NCI-H2196 treated with DMSO at 0.1 percent for 48 hours (cell line): ENCODE data around the gene C1orf35.

Experiments used
- DNase-seq: peaks from one replicate; lab custom pipeline; 2025; ENCODE audit not compliant: unreplicated experiment; lab: John Stamatoyannopoulos, UW

Gene C1orf35

DNA sequence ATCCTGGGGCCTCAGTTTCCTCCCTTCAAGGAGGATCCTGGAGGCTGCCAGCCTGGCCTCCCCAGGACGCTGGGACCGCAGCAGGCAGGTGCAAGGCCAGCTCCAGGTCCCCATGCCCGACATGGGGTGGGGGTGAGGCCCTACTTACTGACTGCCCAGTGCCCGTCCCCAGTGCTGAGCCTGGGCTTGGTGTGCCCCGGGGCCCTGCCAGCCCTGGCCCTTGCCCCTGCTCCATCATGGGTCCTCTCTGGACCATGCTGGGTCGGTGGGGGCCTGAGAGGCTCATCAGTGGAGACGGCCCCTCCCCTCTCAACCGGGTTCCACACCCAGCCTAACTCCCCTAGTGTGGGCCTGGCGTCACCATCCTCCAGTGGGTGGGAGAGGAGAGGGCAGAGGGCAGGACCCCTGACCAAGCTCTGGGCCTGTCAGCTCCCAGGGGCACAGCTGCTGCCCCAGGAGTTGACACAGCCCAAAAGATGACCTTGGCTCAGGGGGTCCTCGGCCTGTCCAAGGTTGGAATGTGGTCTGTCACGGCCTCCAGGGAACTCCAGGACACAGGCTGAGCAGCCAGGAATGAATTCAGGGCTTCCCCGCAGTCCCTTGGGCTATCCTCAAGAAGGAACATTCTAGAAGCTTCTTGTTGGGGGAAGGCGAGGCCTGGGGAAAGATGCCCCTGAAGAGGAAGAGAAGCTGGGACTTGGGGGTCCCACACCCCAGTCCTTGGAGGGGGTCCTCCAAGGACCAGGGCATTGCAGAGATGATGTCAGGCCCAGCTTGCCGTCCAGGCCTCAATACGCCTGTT, 38.2 kb downstream of the C1orf35 start:
- DNase-seq: no peak

DNA sequence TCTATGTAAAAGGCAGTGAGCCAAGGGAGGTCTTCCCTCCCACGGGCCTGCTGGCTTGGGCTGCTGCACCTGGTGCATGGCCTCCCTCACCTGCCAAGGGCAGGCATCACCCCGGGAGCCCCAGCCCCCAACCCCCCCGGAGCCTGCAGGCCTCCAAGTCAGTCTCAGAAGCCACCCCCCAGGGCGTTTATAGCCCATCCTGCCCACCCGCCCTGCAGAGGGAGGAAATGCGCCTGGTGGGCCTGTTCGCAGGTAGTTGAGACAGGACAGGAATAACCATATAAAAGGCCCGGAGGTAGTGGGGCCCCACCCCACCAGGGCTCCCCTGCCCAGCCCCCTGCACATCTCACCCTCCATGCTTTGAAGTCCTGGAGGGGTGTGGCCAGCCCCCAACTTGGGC, 38.8 kb downstream of the C1orf35 start:
- DNase-seq: no peak

DNA sequence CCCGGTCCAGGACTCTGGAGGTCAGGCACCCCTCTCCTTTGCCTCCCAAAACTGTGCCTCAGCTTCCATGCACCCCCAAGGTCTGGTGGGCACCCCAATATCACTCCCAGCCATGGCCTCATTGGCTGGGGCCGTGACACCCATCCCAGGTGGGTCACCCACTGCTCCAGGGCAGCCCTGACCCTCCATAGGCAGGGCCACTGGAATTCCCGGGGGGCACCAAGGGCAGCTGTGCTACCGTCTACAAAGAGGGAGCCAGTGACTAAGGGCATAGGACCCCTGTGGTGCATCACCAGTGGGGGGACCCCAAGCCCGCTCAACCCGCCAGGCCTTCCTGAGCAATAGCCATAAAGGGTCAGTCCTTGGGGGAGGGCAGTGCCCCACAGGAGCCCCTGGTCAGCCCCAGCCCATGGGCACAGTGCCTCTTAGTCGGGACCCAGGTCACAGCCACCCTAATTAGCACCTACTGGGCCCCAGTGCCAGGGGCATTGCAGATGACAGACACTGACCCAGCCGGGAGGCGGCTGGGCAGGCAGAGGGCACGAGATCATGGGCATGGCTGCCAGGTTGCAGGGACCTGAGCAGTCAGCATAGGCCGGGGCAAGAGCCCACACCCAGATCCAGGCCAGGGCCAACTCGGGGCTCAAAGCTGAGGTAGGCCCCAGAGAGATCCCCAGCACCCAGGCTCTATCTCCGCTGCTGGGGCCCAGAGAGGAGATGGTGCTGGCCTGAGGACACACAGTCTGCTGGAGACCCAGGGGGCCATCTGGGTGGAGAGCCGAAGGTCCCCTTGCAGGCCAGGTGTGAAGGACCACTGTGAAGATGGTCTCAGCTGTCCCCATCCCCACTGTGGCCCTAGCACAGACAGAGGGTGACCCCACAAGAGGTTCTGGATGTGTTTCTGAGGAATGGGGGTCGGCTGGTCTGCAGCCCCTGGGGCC, 39.6 kb downstream of the C1orf35 start:
- DNase-seq: no peak

DNA sequence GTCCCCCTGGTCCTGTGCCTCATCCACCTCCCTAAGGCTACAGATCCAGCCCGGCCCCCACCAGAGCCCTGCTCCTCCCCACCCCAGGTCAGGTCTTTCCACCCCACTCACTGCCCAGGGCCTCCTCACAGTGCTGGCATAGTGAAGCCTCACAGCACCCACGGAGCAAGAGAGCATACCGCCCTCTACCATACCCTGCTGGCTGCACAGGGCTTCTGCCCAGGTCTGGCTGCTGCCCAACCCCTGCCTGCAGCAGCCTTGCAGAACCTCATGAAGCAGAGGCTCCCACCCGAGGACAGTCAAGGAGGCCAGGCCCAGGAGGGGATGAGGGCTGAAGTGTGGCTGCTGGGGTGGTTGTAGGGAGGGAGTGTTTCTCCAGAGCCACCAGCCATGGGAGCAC, 40.3 kb downstream of the C1orf35 start:
- DNase-seq: no peak

DNA sequence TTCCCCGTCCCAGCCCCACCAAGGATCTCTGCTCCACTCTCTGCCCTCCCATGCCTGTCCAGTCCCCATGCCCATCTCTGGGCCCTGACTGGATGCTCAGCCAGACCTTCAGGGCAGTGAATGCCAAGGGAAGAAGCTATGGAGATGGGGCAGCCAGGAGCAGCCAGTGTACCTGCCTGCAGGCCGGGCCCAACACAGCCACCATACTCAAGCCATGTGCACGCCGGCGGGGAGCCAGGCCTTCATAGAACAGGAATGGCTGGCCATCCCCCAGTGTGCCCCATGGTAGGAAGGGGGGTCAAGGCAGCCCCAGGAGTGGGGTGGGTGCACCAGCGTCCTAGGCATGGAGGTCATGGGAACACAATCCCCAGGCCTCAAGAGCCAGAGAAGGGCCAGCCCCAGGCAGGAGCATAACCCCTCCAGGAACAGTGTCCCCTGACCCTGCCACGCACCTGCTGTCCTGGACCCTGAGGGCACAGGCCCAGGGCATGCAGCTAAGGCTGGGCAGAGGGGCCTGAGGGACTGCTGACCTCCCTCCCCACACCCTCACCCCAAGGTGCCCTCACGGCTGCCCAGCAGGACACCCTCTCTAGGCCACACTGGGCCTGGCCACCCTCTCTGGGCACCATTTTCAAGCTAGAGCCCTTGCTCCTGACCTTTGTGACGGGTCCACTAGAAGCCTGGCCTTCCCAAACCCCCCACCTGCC, 40.9 kb downstream of the C1orf35 start:
- no peak for DNase-seq

DNA sequence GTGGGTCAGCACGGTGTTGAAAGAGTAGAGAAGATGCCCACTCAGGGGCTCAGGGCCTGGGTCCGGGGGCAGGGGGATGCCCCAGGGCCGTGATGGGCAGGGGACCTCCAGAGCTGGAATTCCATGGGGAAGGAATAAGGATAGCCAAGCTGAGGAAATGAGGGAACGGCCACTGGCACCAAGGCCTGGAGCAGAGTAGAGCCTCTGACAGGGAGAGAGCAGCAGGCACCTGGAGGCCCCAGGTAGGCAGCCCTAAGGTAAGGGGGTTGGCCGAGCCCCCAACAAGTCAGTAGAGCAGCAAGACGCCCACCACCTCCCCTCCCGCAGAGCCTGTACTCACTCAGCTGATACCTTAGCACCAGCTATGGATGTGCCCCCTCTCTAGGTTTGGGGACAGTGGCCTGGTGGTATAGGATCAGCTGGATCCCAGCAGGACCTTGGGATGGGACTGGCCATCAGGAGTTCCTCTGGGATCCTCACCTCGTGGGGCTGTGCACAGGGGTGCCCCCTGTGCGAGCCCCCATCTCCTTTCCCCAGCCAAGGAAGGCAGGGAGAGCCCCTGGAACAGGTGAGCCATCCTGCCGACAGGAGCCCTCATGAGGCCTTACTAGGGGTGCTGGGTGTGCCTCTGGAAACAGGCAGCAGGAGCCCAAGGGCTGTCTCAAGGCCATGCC, 41.6 kb downstream of the C1orf35 start:
- no peak for DNase-seq

DNA sequence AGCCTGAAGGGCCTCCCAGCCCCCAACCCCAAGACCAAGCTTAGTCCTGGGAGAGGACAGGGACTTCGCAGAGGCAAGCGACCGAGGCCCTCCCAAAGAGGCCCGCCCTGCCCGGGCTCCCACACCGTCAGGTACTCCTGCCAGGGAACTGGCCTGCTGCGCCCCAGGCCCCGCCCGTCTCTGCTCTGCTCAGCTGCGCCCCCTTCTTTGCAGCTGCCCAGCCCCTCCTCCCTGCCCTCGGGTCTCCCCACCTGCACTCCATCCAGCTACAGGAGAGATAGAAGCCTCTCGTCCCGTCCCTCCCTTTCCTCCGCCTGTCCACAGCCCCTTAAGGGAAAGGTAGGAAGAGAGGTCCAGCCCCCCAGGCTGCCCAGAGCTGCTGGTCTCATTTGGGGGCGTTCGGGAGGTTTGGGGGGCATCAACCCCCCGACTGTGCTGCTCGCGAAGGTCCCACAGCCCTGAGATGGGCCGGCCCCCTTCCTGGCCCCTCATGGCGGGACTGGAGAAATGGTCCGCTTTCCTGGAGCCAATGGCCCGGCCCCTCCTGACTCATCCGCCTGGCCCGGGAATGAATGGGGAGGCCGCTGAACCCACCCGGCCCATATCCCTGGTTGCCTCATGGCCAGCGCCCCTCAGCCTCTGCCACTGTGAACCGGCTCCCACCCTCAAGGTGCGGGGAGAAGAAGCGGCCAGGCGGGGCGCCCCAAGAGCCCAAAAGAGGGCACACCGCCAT, 42.5 kb downstream of the C1orf35 start:
- no peak for DNase-seq

DNA sequence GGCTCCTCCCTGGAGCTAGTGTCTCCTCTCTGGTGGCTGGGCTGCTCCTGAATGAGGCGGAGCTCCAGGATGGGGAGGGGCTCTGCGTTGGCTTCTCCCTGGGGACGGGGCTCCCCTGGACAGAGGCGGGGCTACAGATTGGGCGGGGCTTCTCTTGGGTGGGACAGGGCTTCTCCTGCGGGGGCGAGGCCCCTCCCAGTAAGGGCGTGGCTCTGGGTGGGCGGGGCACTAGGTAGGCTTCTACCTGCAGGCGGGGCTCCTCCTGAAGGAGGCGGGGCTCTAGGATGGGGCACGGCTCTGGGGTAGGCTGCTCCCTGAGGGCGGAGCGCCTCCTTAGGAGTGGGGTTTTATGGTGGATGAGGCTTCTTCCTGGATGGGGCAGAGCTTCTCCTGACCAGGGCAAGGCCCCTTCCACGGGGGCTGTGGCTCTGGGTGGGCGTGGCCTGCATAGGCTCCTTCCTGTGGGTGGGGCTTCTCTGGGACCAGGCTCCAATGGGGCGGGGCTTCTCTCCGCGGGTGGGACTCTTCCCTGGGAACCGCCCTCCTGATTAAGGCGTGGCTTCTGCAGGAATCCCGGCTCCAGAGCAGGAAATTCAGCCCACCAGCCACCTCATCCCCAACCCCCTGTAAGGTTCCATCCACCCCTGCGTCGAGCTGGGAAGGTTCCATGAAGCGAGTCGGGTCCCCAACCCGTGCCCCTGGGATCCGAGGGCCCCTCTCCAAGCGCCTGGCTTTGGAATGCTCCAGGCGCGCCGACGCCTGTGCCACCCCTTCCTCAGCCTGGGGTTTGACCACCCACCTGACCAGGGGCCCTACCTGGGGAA, 43.3 kb downstream of the C1orf35 start:
- no peak for DNase-seq

DNA sequence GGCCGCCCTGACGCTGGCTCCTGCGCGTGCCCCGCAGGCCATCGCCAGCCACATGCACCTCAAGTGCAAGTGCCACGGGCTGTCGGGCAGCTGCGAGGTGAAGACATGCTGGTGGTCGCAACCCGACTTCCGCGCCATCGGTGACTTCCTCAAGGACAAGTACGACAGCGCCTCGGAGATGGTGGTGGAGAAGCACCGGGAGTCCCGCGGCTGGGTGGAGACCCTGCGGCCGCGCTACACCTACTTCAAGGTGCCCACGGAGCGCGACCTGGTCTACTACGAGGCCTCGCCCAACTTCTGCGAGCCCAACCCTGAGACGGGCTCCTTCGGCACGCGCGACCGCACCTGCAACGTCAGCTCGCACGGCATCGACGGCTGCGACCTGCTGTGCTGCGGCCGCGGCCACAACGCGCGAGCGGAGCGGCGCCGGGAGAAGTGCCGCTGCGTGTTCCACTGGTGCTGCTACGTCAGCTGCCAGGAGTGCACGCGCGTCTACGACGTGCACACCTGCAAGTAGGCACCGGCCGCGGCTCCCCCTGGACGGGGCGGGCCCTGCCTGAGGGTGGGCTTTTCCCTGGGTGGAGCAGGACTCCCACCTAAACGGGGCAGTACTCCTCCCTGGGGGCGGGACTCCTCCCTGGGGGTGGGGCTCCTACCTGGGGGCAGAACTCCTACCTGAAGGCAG, 44.0 kb downstream of the C1orf35 start:
- no peak for DNase-seq

DNA sequence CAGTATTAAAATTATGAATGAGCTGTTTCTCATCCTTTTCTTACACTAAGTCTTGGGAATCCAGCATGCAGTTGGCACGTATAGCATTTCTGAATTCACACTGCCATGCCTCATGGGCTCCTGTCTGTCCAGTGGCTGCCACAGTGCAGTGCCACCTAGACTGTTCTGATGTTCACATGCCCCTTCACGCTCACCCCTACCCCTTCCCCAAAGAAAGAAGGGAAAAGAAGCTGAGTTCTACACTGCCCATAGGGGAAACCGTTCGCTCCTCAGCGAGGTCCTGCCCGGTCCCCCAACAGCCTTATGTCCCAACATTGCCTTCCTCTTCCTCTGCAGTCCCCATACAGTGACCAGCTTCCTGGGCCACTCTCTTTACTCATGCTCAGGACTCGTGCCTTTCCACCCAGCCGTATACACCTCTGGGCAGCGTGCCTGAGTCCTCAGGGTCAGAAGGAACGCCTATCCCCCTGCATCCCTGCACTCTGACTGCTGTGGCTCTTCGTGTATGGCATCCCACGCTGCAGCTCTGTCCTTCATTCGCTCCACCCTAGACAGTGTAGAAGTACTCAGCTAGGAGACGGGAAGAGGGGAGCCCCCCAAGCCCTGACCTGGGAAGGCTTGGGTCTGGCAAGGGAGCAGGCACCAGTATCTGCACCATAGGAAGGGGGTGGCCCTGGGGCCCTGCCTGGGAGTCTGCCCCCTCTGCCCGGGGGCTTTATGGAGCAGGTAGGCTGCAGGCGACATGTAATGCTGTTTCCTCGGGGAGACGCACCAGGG, 44.8 kb downstream of the C1orf35 start:
- DNase-seq: no peak
